Bronchial epithelial cell (primary cell): ENCODE results near the gene OSBP2. TPM values are rescaled to one million over a fixed set of nuclear protein-coding genes. Genes with fewer than 3 reads are reported as not detected.

Experiments
- DNase-seq: peaks from one replicate; pipeline ENCODE4 v3.0.0-alpha.2; 2010; ENCODE audit warnings: low read depth
- FAIRE-seq: peaks from 2 replicates; lab custom pipeline; 2011; peaks lifted over from hg19 to GRCh38; lab: Jason Lieb, UNC
- H3K27me3 ChIP-seq: 2 replicates; pipeline ENCODE4 v1.5.1; 2011; ENCODE audit warnings: low read length; ENCODE audit not compliant: control insufficient read depth, insufficient read depth
- H3K36me3 ChIP-seq: 2 replicates; pipeline ENCODE4 v1.5.1; 2011; ENCODE audit warnings: low read length; ENCODE audit not compliant: control insufficient read depth, insufficient read depth
- H3K4me3 ChIP-seq: 2 replicates; pipeline ENCODE4 v1.5.1; 2011; ENCODE audit warnings: mild to moderate bottlenecking, low read depth, low read length, control low read depth
- total RNA-seq: library from RNA; depleted of rRNA; stranded (reverse); fragments of >200 nt; gene quantifications from 2 replicates; pipeline ENCODE4 v1.2.1, GENCODE V29; 2014
- TF ChIP-seq, protein P1 (sequence below): IDR thresholded peaks from 2 replicates; pipeline ENCODE4 v1.5.1; 2011; ENCODE audit warnings: mild to moderate bottlenecking, moderate library complexity, low read length, control low read depth, inconsistent platforms; ENCODE audit not compliant: insufficient read depth, severe bottlenecking

Gene OSBP2
- total RNA-seq, 1 donor from 2014 or later, result 23.4 TPM

DNA sequence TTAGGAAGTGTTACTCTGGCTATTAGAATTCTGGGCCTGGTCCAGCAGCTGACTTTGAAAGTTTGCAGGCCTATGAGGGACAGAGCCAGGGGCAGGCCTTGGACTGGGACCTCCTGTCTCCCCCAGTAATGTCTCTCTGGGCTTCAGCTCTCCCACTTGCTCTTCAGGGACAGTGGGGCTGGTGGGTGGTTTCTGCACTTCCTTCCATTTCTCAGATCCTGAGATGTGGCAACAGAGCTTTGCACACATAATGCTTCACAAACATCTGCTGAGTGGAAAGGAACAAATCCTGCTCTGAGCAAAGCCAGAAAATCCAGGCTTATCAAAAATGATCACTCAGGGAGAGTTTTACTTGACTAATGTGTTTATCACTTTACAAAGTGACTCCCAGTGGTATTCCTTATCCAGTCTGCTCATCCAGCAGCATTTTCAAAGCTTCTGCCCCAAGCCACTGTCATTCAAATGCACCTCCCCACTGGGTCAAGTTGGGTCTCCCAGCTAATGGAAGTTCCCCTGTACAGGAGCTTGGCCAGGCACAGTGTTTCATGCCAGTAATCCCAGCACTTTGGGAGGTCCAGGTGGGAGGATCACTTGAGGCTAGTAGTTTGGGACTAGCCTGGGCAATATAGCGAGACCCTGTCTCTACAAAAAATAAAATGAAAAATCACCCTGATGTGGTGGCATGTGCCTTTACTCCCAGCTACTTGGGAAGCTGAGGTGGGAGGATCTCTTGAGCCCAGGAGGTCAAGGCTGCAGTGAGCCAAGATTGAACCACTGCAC, 13.5 kb upstream of the OSBP2 start:
- DNase-seq (no peak), FAIRE-seq (no peak)
- Histone ChIP-seq H3K36me3 (no peaks in the 10 kb centered on the region), H3K27me3 (no peaks in the 10 kb centered on the region), H3K4me3 (no peak overlapping the region)
- TF ChIP-seq, protein P1, sequence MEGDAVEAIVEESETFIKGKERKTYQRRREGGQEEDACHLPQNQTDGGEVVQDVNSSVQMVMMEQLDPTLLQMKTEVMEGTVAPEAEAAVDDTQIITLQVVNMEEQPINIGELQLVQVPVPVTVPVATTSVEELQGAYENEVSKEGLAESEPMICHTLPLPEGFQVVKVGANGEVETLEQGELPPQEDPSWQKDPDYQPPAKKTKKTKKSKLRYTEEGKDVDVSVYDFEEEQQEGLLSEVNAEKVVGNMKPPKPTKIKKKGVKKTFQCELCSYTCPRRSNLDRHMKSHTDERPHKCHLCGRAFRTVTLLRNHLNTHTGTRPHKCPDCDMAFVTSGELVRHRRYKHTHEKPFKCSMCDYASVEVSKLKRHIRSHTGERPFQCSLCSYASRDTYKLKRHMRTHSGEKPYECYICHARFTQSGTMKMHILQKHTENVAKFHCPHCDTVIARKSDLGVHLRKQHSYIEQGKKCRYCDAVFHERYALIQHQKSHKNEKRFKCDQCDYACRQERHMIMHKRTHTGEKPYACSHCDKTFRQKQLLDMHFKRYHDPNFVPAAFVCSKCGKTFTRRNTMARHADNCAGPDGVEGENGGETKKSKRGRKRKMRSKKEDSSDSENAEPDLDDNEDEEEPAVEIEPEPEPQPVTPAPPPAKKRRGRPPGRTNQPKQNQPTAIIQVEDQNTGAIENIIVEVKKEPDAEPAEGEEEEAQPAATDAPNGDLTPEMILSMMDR, result no peak

DNA sequence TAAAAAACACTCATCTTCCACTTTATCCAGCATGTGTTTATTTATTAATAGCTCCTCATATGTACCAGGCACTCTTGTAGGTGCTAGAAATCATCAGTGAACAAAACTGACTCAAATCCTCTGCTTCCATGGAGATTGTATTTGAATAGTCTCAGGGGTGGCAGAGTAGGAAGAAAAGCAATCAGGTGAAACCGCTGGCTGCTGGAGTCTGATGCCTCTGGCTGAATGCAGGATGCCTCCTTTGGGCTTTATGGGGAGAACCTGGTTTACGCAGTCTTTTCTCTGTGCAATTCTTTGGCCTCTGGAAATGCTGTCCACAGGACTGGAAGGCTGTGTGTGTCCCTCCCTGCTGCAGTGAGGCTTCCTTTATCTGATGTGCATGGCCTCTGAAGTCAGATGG, 12.8 kb upstream of the OSBP2 start:
- Histone ChIP-seq H3K36me3 (no peaks in the 10 kb centered on the region), H3K4me3 (no peak overlapping the region), H3K27me3 (no peaks in the 10 kb centered on the region)
- TF ChIP-seq, protein P1, result no peak
- no peak for DNase-seq
- no peak for FAIRE-seq

DNA sequence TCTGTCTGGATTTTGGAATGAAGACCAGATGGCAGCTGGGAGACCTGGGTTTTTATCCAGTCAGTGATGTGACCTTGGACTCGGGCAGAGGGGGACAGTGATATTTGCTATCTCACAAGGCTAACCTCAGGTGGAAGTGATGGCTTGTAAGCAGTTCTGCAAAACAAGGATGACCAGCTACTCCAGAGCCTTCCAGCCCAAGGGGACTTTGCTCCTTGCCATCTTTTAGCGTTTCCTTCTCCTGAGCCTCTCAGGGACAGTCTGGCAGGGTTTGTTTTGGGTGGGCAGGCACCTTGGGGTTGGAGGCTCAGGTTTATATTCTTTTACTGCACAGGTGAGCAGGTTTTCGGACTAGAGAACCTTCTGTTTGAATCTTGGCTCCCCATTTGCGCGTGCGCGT, 9.5 kb upstream of the OSBP2 start:
- Histone ChIP-seq H3K27me3 (no peaks in the 10 kb centered on the region), H3K4me3 (no peak overlapping the region), H3K36me3 (no peaks in the 10 kb centered on the region)
- TF ChIP-seq, protein P1, result no peak
- no peak for DNase-seq
- FAIRE-seq, result no peak

DNA sequence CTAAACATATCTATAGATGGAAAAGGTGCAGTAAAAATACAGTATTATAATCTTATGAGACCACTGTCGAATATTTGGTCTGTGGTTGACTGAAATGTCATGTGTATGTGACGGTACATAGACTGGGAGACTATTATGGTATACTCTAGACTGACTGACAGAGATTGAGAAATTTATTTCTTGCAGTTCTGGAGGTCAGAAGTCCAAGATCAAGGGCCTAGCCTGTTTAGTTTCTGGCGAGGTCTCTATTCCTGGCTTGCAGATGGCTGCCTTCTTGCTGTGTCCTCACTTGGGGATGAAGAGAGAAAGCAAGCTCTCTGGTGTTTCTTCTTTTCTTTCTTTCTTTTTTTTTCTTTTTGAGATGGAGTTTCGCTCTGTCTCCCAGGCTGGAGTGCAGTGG, 7.3 kb upstream of the OSBP2 start:
- FAIRE-seq, result no peak
- TF ChIP-seq, protein P1, result no peak

DNA sequence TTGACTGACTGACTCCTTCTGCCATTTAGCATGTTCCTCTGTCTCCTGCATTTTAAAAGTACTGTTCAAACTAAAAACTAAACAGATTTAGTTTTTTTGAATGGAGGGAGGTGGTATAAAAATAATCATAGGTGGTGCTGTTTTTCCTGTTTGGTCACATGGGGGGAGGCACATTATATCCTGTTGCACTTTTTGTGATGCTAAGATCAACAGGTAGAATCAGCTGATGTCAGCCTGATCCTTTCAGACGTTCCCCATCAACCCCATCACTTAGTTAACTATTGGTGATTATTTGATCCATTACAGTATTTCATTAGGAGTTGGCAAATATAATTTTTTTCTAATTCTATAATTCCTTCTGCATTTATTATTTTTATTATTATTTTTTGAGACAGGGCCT, 5.1 kb upstream of the OSBP2 start:
- no peak for FAIRE-seq
- H3K27me3 ChIP-seq, result no peaks in the 10 kb centered on the region
- TF ChIP-seq, protein P1, result no peak

More for the DNA sequence above, 7.3 kb upstream of the OSBP2 start:
- Histone ChIP-seq H3K36me3 (no peaks in the 10 kb centered on the region), H3K4me3 (no peak overlapping the region), H3K27me3 (no peaks in the 10 kb centered on the region)
- no peak for DNase-seq

More for the DNA sequence above, 5.1 kb upstream of the OSBP2 start:
- no peak overlapping the region for H3K4me3 ChIP-seq
- no peaks in the 10 kb centered on the region for H3K36me3 ChIP-seq
- no peak for DNase-seq
